ENCODE results near the gene FGF2.

FGF2 gene

DNA sequence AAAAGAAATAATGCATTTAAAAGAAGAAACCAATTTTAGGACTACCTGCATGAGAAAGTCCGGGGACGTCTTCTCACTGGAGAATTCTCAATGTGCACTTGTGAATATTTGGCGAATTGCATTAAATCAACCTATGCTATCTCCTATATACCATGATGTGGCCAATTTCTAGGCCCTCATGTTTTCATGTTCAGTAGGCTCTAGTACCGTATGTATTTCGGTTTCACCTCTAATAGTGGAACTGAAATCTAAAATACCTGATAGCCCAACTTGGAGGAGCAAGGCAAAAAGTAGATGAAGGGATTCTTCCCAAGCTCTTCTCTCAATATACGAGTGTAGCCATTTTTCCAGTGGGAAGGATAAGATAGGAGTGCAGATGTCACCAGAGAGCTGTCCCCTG, 11.4 kb upstream of the FGF2 start:
- TF ChIP-seq, protein P1, sequence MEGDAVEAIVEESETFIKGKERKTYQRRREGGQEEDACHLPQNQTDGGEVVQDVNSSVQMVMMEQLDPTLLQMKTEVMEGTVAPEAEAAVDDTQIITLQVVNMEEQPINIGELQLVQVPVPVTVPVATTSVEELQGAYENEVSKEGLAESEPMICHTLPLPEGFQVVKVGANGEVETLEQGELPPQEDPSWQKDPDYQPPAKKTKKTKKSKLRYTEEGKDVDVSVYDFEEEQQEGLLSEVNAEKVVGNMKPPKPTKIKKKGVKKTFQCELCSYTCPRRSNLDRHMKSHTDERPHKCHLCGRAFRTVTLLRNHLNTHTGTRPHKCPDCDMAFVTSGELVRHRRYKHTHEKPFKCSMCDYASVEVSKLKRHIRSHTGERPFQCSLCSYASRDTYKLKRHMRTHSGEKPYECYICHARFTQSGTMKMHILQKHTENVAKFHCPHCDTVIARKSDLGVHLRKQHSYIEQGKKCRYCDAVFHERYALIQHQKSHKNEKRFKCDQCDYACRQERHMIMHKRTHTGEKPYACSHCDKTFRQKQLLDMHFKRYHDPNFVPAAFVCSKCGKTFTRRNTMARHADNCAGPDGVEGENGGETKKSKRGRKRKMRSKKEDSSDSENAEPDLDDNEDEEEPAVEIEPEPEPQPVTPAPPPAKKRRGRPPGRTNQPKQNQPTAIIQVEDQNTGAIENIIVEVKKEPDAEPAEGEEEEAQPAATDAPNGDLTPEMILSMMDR (IDR thresholded peaks at IDR 0.05; ENCODE audit: control insufficient read depth, extremely low read depth, insufficient read depth), result no peak
- H3K4me3 ChIP-seq (ENCODE audit: low read depth, low read length), result no peak overlapping the region
- DNase-seq (ENCODE audit: low read depth), result no peak

DNA sequence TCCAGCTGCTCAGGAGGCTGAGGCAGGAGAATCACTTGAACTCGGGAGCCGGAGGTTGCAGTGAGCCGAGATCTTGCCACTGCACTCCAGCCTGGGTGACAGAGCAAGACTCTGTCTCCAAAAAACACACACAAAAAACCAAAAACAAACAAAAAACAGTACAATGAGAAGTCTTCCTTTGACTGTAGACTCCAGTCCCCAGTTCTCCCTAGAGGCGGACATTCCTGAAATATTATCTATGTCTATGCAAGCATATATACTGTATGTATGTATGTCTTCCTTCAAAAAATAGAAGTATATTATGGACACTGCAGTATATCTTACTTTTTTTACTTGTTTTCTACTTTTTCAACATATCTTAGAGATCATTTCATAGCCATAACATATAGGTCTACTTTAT, 10.2 kb upstream of the FGF2 start:
- H3K4me3 ChIP-seq (ENCODE audit: low read depth, low read length), result no peak overlapping the region
- TF ChIP-seq, protein P1 (IDR thresholded peaks at IDR 0.05; ENCODE audit: control insufficient read depth, extremely low read depth, insufficient read depth), result no peak
- DNase-seq (ENCODE audit: low read depth), result no peak

DNA sequence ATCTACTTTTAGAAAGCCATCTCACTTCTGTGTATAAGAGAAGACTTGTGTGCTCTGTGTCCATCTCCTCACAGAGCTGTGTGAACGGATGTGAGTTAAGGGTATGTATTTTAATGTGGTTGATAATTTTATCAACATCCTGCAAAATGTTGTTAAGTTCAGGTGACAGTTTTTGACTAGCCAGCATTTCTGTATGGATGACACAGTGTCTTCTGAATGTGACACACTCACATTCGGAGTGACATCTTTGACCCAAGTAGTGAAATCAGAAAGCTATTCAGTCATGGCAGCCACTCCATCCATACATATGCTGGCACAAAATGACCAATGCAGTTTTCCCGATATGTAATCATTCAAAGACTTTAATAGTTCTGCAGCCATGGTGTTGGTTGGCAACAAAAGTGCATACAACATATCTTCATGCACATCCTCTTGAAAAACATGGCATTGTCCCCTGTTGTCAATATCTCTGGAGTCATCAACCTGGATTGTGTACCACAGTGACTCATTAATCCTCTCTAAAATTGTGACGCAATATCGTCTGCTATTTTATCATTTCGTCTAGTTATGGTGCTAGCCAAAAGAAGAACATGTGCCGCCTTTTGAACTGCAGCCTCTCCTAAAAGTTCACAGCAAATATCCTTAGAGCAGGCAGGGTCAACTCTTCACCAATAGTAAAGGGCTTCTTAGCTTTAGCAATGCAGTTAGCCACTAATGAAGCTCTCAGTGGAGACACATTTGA, 6.8 kb upstream of the FGF2 start:
- no peak for DNase-seq (ENCODE audit: low read depth)
- H3K4me3 ChIP-seq (ENCODE audit: low read depth, low read length), result no peak overlapping the region
- TF ChIP-seq, protein P1 (IDR thresholded peaks at IDR 0.05; ENCODE audit: control insufficient read depth, extremely low read depth, insufficient read depth), result no peak

DNA sequence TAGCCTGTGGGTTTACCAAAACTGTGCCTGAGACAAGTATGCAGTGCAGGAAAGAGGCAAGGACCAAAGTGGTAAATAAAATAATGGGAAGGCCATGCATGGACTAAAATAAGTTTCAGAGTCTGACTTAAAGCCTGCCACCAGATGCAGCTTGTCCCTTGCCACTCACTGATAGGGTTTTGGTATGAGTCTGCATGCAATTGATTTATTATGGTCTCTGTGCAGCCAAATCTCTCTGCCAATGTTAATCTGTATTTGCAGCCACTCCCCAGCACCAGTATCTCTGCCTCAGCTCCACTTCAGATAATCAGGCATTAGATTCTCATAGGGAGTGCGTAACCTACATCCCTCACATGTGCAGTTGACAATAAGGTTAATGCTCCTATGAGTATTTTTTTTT, 5.5 kb upstream of the FGF2 start:
- DNase-seq (ENCODE audit: low read depth), result no peak
- TF ChIP-seq, protein P1 (IDR thresholded peaks at IDR 0.05; ENCODE audit: control insufficient read depth, extremely low read depth, insufficient read depth), result no peak
- H3K4me3 ChIP-seq (ENCODE audit: low read depth, low read length), result no peak overlapping the region

DNA sequence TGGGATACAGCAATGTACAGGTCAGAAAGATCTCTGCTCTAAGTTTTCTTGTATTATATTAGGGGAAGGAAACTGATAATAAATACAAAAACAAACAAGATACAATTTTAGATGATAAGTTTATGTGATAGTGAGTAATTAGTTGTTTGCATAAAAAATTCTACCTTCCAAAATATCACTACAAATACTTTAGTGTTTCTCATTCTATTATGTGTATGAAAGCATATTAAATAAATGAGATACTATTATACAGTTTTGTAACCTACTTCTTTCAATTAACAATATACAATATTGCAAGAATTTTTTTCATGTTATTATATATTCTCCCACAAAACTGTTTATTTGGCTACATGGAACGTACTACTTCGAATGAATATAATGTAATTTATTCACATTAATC, 4.2 kb upstream of the FGF2 start:
- no peak for DNase-seq (ENCODE audit: low read depth)
- H3K4me3 ChIP-seq (ENCODE audit: low read depth, low read length), result no peak overlapping the region
- TF ChIP-seq, protein P1 (IDR thresholded peaks at IDR 0.05; ENCODE audit: control insufficient read depth, extremely low read depth, insufficient read depth), result no peak

DNA sequence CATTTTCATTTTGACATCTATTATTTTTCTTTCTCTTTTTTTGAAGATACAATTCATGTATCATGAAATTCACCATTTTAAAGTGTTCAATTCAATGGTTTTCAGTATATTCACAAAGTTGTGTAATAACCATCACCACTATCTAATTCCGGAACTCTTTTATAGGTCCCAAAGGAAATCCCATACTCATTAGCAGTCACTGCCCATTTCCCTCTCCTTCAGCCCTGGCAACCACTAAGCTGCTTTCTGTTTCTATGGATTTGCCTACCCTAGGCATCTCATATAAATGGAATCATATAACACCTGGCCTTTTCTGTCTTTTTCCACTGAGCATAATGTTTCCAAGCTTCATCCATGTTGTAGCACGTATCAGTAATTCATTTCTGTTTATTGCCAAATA, 3.2 kb upstream of the FGF2 start:
- H3K4me3 ChIP-seq (ENCODE audit: low read depth, low read length), result no peak overlapping the region
- no peak for DNase-seq (ENCODE audit: low read depth)
- TF ChIP-seq, protein P1 (IDR thresholded peaks at IDR 0.05; ENCODE audit: control insufficient read depth, extremely low read depth, insufficient read depth), result no peak

DNA sequence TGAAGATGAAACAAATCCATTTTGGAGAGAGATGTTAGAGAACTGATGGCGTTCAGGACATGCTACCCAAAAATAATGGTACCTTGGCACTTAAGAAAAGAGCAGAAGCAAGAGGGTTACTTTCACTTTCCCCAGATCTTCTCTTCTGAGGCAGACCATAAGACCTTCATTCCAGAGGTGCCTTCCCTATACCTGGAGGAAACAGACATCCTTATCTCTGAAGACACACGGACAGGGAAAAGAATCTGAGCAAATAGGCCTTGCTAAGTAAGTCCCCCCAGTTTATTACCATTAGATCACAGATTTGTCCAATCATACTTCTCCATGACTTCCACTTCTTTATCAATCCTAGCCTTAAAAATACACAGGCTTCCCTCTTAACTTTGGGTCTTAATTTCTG, 2.0 kb upstream of the FGF2 start:
- TF ChIP-seq, protein P1 (IDR thresholded peaks at IDR 0.05; ENCODE audit: control insufficient read depth, extremely low read depth, insufficient read depth), result no peak
- no peak for DNase-seq (ENCODE audit: low read depth)

More for the DNA sequence above, 2.0 kb upstream of the FGF2 start:
- no peak overlapping the region for H3K4me3 ChIP-seq (ENCODE audit: low read depth, low read length)
